K562 (cell line): ENCODE results near the gene MMP24OS.

Experiments used
- CTCF ChIP-seq, 3 experiments: IDR thresholded peaks in 2 of 3; conservative IDR thresholded peaks in 1 of 3; 2 replicates each; pipeline ENCODE4 v1.5.1; 2011 to 2012; ENCODE audit warnings: low read length in 3 of 3, mild to moderate bottlenecking in 3 of 3, control low read depth in 2 of 3, improper control_type of control experiment in 1 of 3, inconsistent platforms in 1 of 3, low read depth in 1 of 3, mixed read lengths in 1 of 3, moderate library complexity in 1 of 3; ENCODE audit not compliant: insufficient read depth in 2 of 3
- EP300 ChIP-seq: IDR thresholded peaks from 2 replicates; pipeline ENCODE4 v1.6.1; 2012; ENCODE audit warnings: low read length, improper control_type of control experiment
- KLF10 ChIP-seq: fragments of 250-450 bp; sonication (Bioruptor Pico); IDR thresholded peaks from 2 replicates; pipeline ENCODE4 v1.6.1; 2021; ENCODE audit warnings: matching md5 sums
- NR3C1 ChIP-seq: sonication (generic); formaldehyde crosslinking; IDR thresholded peaks from 2 replicates; pipeline ENCODE4 v1.8.1; 2022; ENCODE audit warnings: missing genetic modification reagents
- STAG1 ChIP-seq: sonication (generic); formaldehyde crosslinking; IDR thresholded peaks from 2 replicates; pipeline ENCODE4 v1.5.0; 2020; ENCODE audit warnings: missing genetic modification reagents, borderline replicate concordance
- XRCC4 ChIP-seq: IDR thresholded peaks from one replicate; pipeline ENCODE4 v1.6.1; 2011; ENCODE audit not compliant: insufficient read depth, insufficient read length; ENCODE audit errors: extremely low read depth

DNA sequence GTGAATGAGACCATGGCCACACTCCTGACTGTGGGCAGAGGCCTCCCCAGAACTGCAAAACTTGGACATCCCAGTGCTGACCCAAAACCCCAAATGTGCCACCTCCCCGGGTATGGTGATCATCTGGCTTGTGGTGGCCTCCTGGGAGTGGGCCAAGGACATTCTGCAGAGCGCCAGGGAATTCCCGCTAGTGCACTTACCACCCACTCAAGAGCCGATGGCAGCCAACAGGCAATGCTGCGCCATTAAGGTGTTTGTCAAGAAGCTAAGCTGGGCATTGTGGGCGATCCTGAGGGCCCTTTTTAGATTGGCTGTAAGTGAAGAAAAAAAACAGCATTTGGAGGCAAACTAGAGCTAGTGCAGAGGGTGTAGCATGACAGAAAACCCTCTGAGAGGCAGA is 42.0 kb downstream of the MMP24OS start:
- TF ChIP-seq STAG1 (CRISPR knock-in tag) (no peak), XRCC4 (no peak), EP300 (no peak), CTCF (IDR thresholded peaks at IDR 0.05 in 2 of 3, conservative IDR thresholded peaks at IDR 0.05 in 1 of 3; ENCODE audit: insufficient read depth in 2 of 3, low read depth in 1 of 3, low read length in 3 of 3) (no peak), KLF10 (CRISPR knock-in tag) (no peak), NR3C1 (CRISPR knock-in tag) (no peak)
